Central memory CD8-positive, alpha-beta T cell (primary cell): Measurements from ENCODE around the gene SASS6.
"Not testable (repeated sequence)": the region's sequence is repeated elsewhere in the genome, so short reads cannot be mapped to it uniquely, and the experiment has no call there.

Experiments
- ATAC-seq: fragments of 150-1000 bp; cut with Tn5 transposase; replicated peaks from 2 replicates; pipeline ENCODE4 v1.10.0; 2022; ENCODE audit warnings: mild to moderate bottlenecking, moderate FRiP score, moderate number of reproducible peaks; ENCODE audit not compliant: poor library complexity, severe bottlenecking; ENCODE audit errors: extremely low read depth
- DNase-seq, 2 donors: peaks; one replicate each; pipeline ENCODE4 v3.0.0; 2021; ENCODE audit warnings: low spot score in 2 of 2
- H3K27ac Mint-ChIP-seq: one replicate; pipeline ENCODE4 v1.8.0; 2022; ENCODE audit warnings: low read depth, mild to moderate bottlenecking, moderate library complexity, mixed read lengths
- H3K27me3 Mint-ChIP-seq: one replicate; pipeline ENCODE4 v1.8.0; 2022; ENCODE audit warnings: mixed read lengths
- H3K36me3 Mint-ChIP-seq: one replicate; pipeline ENCODE4 v1.8.0; 2022; ENCODE audit warnings: mild to moderate bottlenecking, moderate library complexity, mixed read lengths; ENCODE audit not compliant: insufficient read depth
- H3K4me1 Mint-ChIP-seq: one replicate; pipeline ENCODE4 v1.8.0; 2022; ENCODE audit warnings: mixed read lengths
- H3K4me3 Mint-ChIP-seq: one replicate; pipeline ENCODE4 v1.8.0; 2022; ENCODE audit warnings: mild to moderate bottlenecking, moderate library complexity, mixed read lengths
- H3K9me3 Mint-ChIP-seq: one replicate; pipeline ENCODE4 v1.8.0; 2022; ENCODE audit warnings: mixed read lengths

SASS6 gene

DNA sequence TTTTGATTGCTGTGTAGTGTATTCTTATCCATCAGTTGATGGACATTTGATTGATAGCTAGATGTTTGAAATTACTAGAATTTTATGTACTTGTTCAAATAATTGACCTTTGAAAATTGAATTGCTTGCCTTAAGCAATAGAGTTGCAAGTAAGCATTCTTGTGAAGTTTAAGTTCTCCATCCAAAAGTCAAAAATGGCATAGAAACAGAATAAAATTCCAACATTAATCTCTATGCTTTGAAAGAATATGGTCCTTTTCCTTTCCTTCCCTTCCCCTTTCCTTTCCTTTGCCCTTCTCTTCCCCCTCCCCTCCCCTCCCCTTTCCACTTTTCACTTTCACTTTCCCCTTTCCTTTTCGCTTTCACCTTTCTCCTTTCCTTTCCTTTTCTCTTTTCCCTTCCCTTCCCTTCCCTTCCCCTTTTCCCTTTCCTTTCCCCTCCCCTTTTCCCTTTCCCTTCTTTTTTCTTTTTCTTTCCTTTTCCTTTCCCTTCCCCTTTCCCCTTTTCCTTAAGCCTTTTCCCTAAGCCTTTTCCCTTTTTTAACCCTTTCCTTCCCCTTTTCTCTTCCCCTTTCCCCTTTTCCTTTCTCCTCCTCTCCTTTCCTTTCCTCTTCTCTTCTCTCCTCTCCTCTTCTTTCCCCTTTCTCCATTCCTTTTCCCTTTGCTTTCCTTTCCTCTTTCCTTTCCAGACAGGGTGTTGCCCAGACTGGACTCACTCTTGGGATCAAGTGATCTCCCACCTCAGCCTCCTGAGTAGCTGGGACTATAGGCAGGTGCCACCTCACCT lies 67.4 kb downstream of the SASS6 start:
- Mint-ChIP-seq H3K27ac (peak overlapping the region; percentile 95), H3K27me3 (no peaks in the 10 kb centered on the region), H3K4me3 (peak overlapping the region; percentile 26), H3K36me3 (peaks cover 71% of the 10 kb centered on the region), H3K4me1 (peaks cover 27% of the 10 kb centered on the region), H3K9me3 (no peaks in the 10 kb centered on the region)
- ATAC-seq = no peak
- no peak for DNase-seq

- peaks cover 24% of the 10 kb centered on the region for H3K4me1 Mint-ChIP-seq
- H3K9me3 Mint-ChIP-seq = no peaks in the 10 kb centered on the region
- no peak for DNase-seq
- H3K36me3 Mint-ChIP-seq = peaks cover 67% of the 10 kb centered on the region
- no peak overlapping the region for H3K27ac Mint-ChIP-seq
- H3K27me3 Mint-ChIP-seq = no peaks in the 10 kb centered on the region
- no peak overlapping the region for H3K4me3 Mint-ChIP-seq
- no peak for ATAC-seq
These were observed 71.0 kb downstream of the SASS6 start for GRCh38 chr1:100061681-100062080.

- Mint-ChIP-seq H3K27ac (no peak overlapping the region), H3K36me3 (peaks cover 32% of the 10 kb centered on the region), H3K4me3 (no peak overlapping the region), H3K9me3 (no peaks in the 10 kb centered on the region), H3K4me1 (peaks cover 40% of the 10 kb centered on the region), H3K27me3 (no peaks in the 10 kb centered on the region)
- DNase-seq = no peak
- no peak for ATAC-seq
These were observed 79.0 kb downstream of the SASS6 start for GRCh38 chr1:100053727-100054126.

GRCh38 chr1:100053119-100053518 lies 79.6 kb downstream of the SASS6 start:
- Mint-ChIP-seq H3K27ac (peak overlapping the region; percentile 51), H3K27me3 (no peaks in the 10 kb centered on the region), H3K4me3 (no peak overlapping the region), H3K36me3 (peaks cover 32% of the 10 kb centered on the region), H3K4me1 (peaks cover 46% of the 10 kb centered on the region), H3K9me3 (no peaks in the 10 kb centered on the region)
- ATAC-seq (no peak), DNase-seq (no peak)

DNA sequence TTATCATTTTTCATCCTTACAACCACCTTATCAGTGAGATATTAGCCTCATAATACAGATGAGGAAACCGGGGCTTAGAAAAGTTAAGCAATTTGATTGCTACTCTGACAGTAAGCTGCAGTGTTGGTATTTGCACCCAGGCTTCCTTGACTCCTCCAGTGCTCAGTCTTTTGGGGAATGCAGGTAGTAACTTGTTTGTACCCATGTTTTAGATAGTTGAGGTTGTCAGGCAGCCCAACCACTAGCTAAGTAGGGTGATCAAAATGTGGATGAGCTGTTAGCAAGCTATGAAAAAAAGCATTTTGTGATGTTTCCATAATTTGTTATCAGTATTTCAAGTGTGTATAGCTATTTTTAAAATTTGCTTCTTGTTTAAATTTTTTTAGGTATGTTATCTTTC lies 80.8 kb downstream of the SASS6 start:
- Mint-ChIP-seq H3K36me3 (peaks cover 25% of the 10 kb centered on the region), H3K4me3 (no peak overlapping the region), H3K27me3 (no peaks in the 10 kb centered on the region), H3K27ac (no peak overlapping the region), H3K9me3 (no peaks in the 10 kb centered on the region), H3K4me1 (peaks cover 54% of the 10 kb centered on the region)
- ATAC-seq = no peak
- no peak for DNase-seq

- peaks cover 54% of the 10 kb centered on the region for H3K4me1 Mint-ChIP-seq
- no peak overlapping the region for H3K4me3 Mint-ChIP-seq
- peaks cover 20% of the 10 kb centered on the region for H3K36me3 Mint-ChIP-seq
- H3K27ac Mint-ChIP-seq = no peak overlapping the region
- H3K9me3 Mint-ChIP-seq = no peaks in the 10 kb centered on the region
- ATAC-seq (no peak), DNase-seq (no peak)
- H3K27me3 Mint-ChIP-seq = no peaks in the 10 kb centered on the region
These were observed 81.3 kb downstream of the SASS6 start for GRCh38 chr1:100051401-100051800.

- Mint-ChIP-seq H3K9me3 (no peaks in the 10 kb centered on the region), H3K27ac (no peak overlapping the region), H3K36me3 (peaks cover 17% of the 10 kb centered on the region), H3K4me1 (peaks cover 54% of the 10 kb centered on the region), H3K27me3 (no peaks in the 10 kb centered on the region), H3K4me3 (no peak overlapping the region)
- DNase-seq (no peak), ATAC-seq (no peak)
These were observed 82.6 kb downstream of the SASS6 start for GRCh38 chr1:100050139-100050538.

DNA sequence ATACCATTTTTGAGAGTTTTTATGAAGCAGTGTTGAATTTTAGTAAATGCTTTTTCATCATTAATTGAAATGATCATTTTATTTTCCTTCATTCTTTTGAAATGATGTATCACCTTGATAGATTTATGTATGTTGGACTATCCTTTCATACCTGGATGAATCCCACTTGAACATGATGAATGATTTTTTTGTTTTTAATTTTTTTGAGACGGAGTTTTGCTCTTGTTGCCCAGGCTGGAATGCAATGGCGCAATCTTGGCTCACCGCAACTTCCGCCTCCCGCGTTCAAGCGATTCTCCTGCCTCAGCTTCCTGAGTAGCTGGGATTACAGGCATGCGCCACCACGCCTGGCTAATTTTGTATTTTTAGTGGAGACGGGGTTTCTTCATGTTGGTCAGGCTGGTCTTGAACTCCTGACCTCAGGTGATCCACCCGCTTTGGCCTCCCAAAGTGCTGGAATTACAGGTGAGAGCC lies 85.5 kb downstream of the SASS6 start:
- peaks cover 17% of the 10 kb centered on the region for H3K36me3 Mint-ChIP-seq
- peaks cover 70% of the 10 kb centered on the region for H3K4me1 Mint-ChIP-seq
- H3K4me3 Mint-ChIP-seq = peak overlapping the region; percentile 56
- H3K27me3 Mint-ChIP-seq, ATAC-seq, H3K9me3 Mint-ChIP-seq, DNase-seq: not testable (repeated sequence)
- peak overlapping the region; percentile 7 for H3K27ac Mint-ChIP-seq

DNA sequence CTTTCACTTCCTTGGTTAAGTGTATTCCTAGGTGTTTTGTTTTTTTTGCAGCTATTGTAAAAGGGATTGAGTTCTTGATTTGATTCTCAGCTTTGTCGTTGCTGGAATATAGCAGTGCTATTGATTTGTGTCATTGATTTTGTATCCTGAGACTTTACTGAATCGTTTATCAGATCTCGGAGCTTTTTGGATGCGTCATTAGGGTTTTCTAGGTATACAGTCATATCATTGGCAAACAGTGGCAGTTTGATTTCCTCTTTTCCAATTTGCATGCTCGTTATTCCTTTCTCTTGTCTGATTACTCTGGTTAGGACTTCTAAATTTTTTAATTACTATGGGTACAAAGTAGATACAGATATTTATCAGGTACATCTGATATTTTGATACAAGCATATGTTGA lies 87.5 kb downstream of the SASS6 start:
- ATAC-seq (no peak), DNase-seq (no peak)
- Mint-ChIP-seq H3K4me3 (peak overlapping the region; percentile 21), H3K4me1 (peaks cover 73% of the 10 kb centered on the region), H3K27me3 (no peaks in the 10 kb centered on the region), H3K36me3 (peaks cover 8% of the 10 kb centered on the region), H3K9me3 (no peaks in the 10 kb centered on the region), H3K27ac (peak overlapping the region; percentile 17)

DNA sequence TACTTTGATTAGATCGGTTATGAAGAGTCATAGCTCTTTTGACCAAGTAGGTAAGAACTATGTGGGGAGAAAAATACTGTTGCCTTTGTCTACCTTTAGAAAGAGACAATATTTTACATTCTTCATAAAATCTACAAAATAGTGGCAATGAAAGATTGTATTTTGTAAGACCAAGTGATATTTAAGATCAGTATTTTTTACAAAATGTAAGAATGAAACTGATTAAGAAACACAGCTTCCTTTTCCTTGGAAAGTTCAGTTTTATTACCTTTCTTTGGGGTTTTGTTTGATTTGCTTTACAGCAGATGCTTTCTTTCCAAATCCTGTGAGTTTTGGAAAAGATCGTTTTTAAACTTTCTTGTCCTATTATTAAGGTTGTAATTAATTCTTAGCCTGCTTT lies 93.1 kb downstream of the SASS6 start:
- Mint-ChIP-seq H3K4me3 (peak overlapping the region; percentile 97), H3K27ac (peak overlapping the region; percentile 99), H3K9me3 (no peaks in the 10 kb centered on the region), H3K36me3 (peaks cover 27% of the 10 kb centered on the region), H3K27me3 (no peaks in the 10 kb centered on the region), H3K4me1 (peaks cover 49% of the 10 kb centered on the region)
- ATAC-seq (no peak), DNase-seq (no peak)

GRCh38 chr1:100038660-100039287 lies 94.0 kb downstream of the SASS6 start:
- DNase-seq (peak; percentile 59 to 64), ATAC-seq (peak; percentile 53)
- Mint-ChIP-seq H3K4me1 (peaks cover 41% of the 10 kb centered on the region), H3K36me3 (peaks cover 26% of the 10 kb centered on the region), H3K9me3 (no peaks in the 10 kb centered on the region), H3K4me3 (peak overlapping the region; percentile 97), H3K27ac (peak overlapping the region; percentile 99), H3K27me3 (no peaks in the 10 kb centered on the region)

- peak overlapping the region; percentile 97 for H3K4me3 Mint-ChIP-seq
- ATAC-seq (peak; percentile 88), DNase-seq (peak; percentile 82)
- H3K4me1 Mint-ChIP-seq = peaks cover 34% of the 10 kb centered on the region
- peak overlapping the region; percentile 99 for H3K27ac Mint-ChIP-seq
- peaks cover 26% of the 10 kb centered on the region for H3K36me3 Mint-ChIP-seq
- no peaks in the 10 kb centered on the region for H3K27me3 Mint-ChIP-seq
- no peaks in the 10 kb centered on the region for H3K9me3 Mint-ChIP-seq
These were observed 94.6 kb downstream of the SASS6 start for GRCh38 chr1:100037927-100038659.

GRCh38 chr1:100037656-100037926 lies 95.1 kb downstream of the SASS6 start:
- peaks cover 23% of the 10 kb centered on the region for H3K36me3 Mint-ChIP-seq
- DNase-seq = no peak
- peak overlapping the region; percentile 99 for H3K27ac Mint-ChIP-seq
- H3K4me3 Mint-ChIP-seq = peak overlapping the region; percentile 97
- no peak for ATAC-seq
- H3K9me3 Mint-ChIP-seq = no peaks in the 10 kb centered on the region
- no peaks in the 10 kb centered on the region for H3K27me3 Mint-ChIP-seq
- H3K4me1 Mint-ChIP-seq = peaks cover 29% of the 10 kb centered on the region
